A673 (cell line): ENCODE data around the gene ARL16.

Experiments used
- EZH2 ChIP-seq: fragments of 200-600 bp; sonication (generic); IDR thresholded peaks from 2 replicates; pipeline ENCODE4 v1.6.1; 2017; ENCODE audit warnings: borderline replicate concordance, low read depth, mild to moderate bottlenecking, mixed read lengths, antibody characterized with exemption, low read length; ENCODE audit not compliant: poor library complexity, severe bottlenecking
- TF ChIP-seq, protein P1 (sequence below): fragments of 300-800, 200-600 bp; sonication (generic); conservative IDR thresholded peaks from 2 replicates; pipeline ENCODE4 v1.5.1; 2017; ENCODE audit warnings: low read depth, mild to moderate bottlenecking, antibody characterized with exemption, low read length, moderate library complexity, mixed read lengths

- TF ChIP-seq, protein P1, sequence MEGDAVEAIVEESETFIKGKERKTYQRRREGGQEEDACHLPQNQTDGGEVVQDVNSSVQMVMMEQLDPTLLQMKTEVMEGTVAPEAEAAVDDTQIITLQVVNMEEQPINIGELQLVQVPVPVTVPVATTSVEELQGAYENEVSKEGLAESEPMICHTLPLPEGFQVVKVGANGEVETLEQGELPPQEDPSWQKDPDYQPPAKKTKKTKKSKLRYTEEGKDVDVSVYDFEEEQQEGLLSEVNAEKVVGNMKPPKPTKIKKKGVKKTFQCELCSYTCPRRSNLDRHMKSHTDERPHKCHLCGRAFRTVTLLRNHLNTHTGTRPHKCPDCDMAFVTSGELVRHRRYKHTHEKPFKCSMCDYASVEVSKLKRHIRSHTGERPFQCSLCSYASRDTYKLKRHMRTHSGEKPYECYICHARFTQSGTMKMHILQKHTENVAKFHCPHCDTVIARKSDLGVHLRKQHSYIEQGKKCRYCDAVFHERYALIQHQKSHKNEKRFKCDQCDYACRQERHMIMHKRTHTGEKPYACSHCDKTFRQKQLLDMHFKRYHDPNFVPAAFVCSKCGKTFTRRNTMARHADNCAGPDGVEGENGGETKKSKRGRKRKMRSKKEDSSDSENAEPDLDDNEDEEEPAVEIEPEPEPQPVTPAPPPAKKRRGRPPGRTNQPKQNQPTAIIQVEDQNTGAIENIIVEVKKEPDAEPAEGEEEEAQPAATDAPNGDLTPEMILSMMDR: no peak
- TF ChIP-seq EZH2: no peak
Observed at GRCh38 chr17:81687770-81688541, 4.4 kb upstream of the ARL16 start.
